Measurements from ENCODE around the gene KCNH1. TPM values are rescaled to one million over a fixed set of nuclear protein-coding genes. Genes with fewer than 3 reads are reported as not detected.

KCNH1 gene
- total RNA-seq, 3 donors from 2014 or later: 0.81 to 1.7 (median 1.2) TPM

DNA sequence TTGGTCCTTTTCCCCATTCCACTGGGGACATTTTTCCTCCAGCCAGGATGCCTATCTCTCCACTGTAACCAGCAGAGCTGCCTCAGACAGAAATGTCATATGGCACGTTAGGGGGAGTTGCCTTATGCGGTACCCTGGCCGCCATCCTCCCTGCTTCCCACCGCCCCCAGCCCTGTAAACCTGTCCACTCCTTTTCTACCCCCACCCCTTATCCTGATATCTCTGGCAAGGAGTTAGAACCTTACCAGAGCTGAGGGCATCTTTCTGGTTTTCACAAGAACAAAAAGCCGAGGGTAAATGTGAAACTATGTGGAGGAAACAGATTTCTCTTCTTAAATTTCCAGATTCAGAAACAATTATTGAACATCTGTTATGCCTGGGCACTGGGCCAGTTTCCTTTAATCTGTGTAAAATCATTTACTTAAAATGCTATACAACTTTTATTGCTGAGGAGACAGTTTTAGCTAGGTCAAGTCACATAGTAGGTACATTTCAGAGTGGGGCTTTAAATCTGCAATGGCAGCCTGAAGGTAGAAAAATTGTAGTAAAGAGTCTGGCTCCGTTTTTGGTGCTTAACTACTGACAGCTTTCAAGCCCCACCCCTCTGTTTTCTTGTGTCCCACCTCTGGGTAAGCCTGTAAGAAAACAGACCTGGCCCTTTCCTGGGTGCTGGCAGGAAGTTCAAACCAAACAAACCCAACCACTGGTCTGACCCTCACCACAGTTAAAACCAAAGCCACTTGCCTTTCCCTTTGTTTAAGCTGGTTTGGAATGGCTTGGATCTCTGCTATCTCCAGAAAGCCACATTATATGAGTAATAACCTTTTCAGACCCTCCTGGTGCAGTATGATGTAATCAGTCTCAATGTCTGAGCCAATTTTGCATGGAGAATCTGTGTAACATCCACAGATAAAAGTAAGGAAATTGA, 486.3 kb downstream of the KCNH1 start:
- intact Hi-C loops (cut with DNase I, micrococcal nuclease): no loop called here
- DNase-seq (no peak), ATAC-seq (no peak)
- Histone ChIP-seq H3K36me3 (ENCODE audit: low read depth) (no peaks in the 10 kb centered on the region), H3K4me3 (no peak overlapping the region), H3K9me3 (no peaks in the 10 kb centered on the region), H3K4me1 (ENCODE audit: low read depth) (no peaks in the 10 kb centered on the region)
- TF ChIP-seq, protein P1, sequence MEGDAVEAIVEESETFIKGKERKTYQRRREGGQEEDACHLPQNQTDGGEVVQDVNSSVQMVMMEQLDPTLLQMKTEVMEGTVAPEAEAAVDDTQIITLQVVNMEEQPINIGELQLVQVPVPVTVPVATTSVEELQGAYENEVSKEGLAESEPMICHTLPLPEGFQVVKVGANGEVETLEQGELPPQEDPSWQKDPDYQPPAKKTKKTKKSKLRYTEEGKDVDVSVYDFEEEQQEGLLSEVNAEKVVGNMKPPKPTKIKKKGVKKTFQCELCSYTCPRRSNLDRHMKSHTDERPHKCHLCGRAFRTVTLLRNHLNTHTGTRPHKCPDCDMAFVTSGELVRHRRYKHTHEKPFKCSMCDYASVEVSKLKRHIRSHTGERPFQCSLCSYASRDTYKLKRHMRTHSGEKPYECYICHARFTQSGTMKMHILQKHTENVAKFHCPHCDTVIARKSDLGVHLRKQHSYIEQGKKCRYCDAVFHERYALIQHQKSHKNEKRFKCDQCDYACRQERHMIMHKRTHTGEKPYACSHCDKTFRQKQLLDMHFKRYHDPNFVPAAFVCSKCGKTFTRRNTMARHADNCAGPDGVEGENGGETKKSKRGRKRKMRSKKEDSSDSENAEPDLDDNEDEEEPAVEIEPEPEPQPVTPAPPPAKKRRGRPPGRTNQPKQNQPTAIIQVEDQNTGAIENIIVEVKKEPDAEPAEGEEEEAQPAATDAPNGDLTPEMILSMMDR (IDR thresholded peaks at IDR 0.05): no peak

DNA sequence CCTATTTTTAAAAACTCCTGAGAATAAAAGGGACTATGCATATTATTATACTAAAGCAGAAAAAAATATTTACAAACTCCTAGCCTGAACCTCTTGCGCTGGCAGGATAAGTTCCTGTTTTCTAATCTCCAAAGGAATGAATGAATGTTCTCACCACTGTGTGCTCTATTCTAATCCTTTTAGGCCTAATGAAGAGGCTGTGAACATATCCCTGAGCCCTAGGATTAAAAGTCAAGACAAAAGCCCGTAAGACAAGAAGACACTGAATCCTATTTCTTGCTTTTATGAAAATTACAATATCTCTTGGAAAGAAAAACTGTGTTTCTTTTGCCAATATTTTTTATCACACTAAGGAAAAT, 487.7 kb downstream of the KCNH1 start:
- no peak overlapping the region for H3K4me3 ChIP-seq
- no peak for DNase-seq
- no peaks in the 10 kb centered on the region for H3K9me3 ChIP-seq
- intact Hi-C loops (cut with DNase I, micrococcal nuclease): no loop called here
- ATAC-seq: no peak
- no peaks in the 10 kb centered on the region for H3K4me1 ChIP-seq (ENCODE audit: low read depth)
- TF ChIP-seq, protein P1 (IDR thresholded peaks at IDR 0.05): no peak
- no peaks in the 10 kb centered on the region for H3K36me3 ChIP-seq (ENCODE audit: low read depth)

DNA sequence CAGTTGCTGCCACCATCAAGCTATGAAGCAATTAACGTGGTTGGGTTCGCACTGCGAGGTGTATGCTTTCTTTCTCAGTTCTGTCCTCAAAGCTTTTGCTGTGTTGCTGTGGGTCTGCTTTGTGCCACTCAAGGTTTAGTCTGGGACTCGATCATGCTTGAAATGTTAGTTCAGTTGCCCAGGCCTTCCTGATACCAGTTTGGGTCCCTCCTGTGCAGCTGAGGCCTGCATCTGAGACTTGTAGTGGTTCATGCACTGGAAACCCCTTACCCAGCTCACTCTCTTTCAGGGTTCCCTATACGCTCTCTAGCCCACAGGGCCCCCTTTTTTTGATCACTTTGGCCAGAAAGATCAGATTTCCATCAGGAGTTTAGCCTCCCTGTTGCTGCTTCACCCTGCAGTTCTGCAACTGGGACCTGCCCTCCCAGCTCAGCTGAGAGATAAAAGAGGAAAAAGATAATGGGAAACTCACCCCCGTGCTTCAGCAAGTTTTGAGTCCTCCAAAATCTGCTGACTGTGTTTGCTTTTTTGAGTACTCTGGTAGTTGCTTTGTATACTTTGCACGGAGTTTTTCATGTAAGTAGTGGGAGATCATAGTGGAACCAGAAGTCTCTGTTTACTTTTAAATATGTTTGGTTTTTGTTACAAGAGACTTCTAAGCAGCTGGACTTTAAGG, 488.2 kb downstream of the KCNH1 start:
- no peak for ATAC-seq
- DNase-seq: no peak
- Histone ChIP-seq H3K36me3 (ENCODE audit: low read depth) (no peaks in the 10 kb centered on the region), H3K4me1 (ENCODE audit: low read depth) (no peaks in the 10 kb centered on the region), H3K4me3 (no peak overlapping the region), H3K9me3 (no peaks in the 10 kb centered on the region)
- intact Hi-C loops (cut with DNase I, micrococcal nuclease): no loop called here
- TF ChIP-seq, protein P1 (IDR thresholded peaks at IDR 0.05): no peak

DNA sequence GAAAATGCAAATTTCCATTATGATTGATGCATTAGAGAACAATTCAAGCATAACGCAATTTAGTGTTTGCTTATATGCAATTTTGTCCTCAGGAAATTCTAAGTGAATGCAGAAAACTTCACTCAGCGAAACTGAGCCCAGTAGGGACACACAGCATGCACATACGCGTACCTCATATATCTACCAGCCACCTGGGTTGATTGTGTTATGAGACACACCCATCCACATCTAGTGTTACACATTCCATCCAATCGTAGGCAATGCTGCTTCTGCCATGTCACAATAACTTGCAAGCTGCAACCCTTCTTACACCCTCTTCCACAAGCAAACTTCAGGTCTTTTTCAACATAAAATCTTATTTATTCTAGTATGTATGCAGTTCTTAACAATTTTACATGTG, 492.4 kb downstream of the KCNH1 start:
- TF ChIP-seq, protein P1 (IDR thresholded peaks at IDR 0.05): no peak

DNA sequence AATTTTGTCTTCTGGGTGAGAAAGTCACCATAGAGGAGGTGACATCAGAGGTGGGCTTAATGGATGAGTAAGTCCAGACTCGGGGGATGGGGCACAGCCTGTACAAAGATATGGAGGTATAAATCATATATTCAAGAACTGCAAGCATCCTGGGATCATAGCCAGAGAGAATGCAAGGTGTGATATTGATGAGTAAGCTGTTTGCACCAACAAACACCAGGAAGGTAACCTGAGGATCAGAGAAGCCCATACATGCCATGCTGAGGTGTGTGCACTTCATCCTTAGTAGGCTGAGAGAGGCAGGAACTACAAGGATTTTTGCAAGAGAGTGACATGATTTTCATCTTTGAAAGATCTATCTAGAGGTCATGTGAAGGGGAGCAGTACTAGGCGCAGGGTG, 498.8 kb downstream of the KCNH1 start:
- no peak for ATAC-seq
- no peak for DNase-seq
- Histone ChIP-seq H3K36me3 (ENCODE audit: low read depth) (no peaks in the 10 kb centered on the region), H3K4me3 (no peak overlapping the region), H3K4me1 (ENCODE audit: low read depth) (no peaks in the 10 kb centered on the region), H3K9me3 (no peaks in the 10 kb centered on the region)
- intact Hi-C loops (cut with DNase I, micrococcal nuclease): no loop called here
- TF ChIP-seq, protein P1 (IDR thresholded peaks at IDR 0.05): no peak

More for the DNA sequence above, 492.4 kb downstream of the KCNH1 start:
- intact Hi-C loops (cut with DNase I, micrococcal nuclease): no loop called here
- no peak for DNase-seq
- Histone ChIP-seq H3K4me3 (no peak overlapping the region), H3K4me1 (ENCODE audit: low read depth) (no peaks in the 10 kb centered on the region), H3K36me3 (ENCODE audit: low read depth) (no peaks in the 10 kb centered on the region), H3K9me3 (no peaks in the 10 kb centered on the region)
- ATAC-seq: no peak

Data from mucosa of descending colon (tissue), 3 donors.